GM21360 (cell line): ENCODE measurements around the gene TBC1D2B.

Source experiments
- ATAC-seq: cut with Tn5 transposase; IDR thresholded peaks from one replicate; pipeline ENCODE4 v1.9.1; 2021; ENCODE audit warnings: mild to moderate bottlenecking, moderate library complexity; ENCODE audit not compliant: unreplicated experiment

The TBC1D2B gene

DNA sequence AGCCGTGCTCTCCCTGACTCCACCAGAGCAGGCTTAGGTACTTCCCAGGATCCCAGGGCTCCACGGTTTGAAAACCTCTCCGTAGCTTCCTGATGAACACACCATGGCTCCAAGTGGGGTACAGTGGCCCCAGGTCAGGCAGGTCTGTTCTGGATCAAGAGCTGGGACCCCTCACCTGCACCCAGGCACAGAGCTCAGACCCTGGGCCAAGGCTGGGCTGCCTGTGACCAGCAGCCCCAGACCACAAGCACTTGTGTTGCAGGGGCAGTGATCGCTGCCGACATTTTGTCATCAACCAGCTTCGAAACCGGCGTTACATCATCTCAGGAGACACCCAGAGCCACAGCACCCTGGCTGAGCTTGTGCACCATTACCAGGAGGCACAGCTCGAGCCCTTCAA, 20.2 kb upstream of the TBC1D2B start:
- ATAC-seq = no peak

DNA sequence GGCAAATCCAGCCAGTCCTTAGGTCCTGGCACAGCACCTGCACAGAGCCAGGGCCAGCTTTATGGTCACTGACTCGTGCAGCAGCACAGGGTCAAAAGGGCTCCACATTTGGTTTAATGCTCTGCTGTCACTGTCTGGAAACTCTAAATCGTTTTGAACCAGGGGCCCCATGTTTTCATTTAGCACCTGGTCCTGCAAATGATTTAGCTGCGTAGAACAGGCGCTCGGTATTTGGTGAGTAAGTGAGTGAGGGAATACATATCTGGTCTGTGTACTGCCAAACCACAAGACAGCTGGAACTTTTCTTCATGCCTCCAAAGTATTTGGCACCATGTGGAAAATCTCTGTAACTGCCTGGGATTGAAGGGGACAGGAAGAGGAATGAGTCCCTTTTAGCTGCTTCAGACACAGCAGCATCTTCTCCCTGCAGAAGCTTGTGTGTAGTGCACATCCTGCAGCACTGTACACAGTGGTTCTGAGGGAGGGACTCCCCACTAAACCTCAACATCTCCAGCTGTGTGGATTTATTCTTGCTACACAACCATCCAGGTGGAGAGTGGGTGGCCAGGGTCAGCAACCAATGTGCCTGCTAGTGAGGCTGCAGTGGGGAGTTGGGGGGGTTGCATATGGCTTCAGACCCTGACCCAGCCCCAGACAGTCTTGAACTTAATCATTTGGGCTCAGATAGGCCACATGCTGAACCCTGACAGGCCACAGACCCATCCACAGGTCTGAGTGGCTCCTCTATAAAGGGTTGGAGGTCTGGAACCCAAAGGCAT, 15.9 kb upstream of the TBC1D2B start:
- no peak for ATAC-seq

DNA sequence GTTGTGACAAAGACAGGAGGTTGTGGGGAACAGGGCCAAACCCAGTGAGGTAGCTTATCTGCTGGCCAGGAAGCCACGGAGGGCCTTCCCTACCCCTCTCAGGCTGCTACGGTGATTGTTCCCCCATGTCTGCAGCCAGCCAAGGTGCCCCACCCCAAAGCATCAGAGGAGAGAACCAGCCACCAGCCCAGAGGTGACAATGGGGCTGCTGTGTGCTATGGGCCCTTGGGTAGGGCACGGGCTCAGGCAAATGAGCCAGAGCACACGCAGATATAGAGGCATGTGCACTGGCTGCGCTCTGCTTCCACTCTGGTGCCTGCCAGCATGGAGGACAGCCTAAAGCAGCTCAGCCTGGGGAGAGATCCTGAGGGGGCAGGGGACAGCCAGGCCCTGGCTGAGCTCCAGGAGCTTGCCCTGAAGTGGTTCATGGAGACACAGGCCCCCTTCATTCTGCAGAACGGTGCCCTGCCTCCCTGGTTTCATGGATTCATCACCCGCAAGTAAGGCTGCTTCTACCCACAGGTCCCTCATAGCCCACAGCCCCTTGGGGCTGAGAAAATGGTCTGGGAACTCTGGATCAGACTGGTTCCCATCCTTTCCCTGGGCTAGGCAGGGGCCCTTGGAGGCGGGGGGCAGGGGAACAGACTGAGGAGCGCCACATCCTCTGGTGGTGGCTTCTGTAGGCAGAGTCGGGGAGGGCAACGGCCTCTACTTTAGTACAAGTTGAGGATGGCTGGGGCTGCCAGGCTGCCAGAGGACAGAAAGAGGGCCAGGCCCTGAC, 14.9 kb upstream of the TBC1D2B start, which contains the start of gene SH2D7:
Gene SH2D7, plus strand, starts transcription at position 301 of the 781 bp plus-strand sequence. Its CDS starts 24 bp downstream, at position 325.
- no peak for ATAC-seq

DNA sequence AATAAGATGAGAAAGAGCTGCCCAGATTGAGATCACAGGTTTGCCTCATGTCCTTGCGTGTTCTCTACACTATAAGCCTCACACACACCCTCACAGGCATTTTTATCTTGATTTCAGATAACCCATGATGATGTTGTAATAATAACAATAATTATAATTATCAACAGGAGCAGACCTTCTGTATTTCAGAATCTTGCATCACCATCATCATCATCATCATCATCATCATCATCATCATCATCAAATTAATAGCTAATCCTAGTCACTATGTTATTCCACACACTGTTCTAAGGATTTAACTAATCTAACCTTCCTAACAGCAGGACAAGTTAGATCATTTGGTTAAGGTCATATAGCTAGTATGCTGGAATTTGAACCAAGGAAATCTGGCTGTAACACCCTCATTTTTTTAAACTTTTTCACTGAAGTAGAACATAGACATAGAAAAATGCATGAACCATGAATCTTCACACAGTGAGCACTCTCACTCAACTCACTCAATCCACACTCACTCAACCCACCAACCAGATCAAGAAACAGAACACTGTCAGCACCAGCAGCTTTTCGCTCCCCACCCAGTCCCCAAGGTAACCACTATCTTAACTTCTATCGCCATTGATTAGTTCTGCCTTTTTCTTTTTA, 13.0 kb upstream of the TBC1D2B start:
- no peak for ATAC-seq

DNA sequence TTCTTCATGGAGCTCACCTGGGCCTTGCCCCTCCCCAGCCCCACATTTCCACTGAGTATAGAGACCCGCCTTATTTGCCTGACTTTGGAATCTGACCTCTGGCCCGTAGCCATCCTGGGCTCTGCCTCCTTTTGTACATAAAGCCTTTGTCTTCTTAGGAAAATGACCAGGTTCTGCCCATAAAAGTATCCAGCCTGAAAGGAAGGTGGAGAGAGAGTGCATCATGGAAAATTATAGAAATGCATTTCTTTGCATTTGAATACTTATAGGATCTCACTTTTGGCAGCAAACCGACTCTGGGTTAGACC, 11.2 kb upstream of the TBC1D2B start:
- ATAC-seq = no peak

DNA sequence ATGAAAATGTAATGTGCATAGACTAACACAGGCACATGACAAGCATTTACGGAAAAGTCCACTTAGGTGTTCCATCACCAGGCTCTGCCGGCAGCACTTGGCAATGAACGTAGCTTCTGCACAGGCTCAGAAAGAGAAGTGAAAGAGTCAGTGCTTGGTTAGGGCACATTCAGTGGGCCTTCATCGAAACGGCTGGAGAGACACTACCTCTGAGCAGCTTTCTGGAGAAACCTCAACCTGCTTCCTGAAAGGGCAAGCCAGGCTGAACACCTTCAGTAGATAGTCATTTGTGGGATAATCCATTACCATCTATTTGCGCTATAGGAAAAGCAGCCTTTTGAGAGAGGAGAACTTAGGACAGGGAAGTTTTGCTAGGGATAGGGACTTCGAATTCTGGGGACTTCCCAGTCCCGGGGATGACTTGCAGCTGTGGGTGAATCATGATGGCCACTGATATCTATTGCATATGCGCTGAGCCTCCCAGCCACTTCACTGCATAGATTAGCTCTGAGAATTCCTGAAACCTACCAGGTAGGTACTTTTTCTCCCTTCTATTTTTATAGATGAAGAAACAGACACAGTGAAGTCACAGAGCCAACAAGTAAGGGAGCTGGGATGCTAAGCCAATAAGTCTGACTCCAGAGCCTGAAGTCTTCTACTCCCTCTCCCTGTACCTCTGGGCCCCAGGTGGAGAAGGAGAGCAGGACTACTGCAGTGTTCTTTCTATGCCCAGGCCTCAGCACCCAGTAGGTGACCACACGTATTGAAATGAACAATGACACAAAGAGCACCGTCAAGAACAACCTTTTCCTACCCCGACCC, 10.7 kb upstream of the TBC1D2B start:
- ATAC-seq = peak; percentile 62

DNA sequence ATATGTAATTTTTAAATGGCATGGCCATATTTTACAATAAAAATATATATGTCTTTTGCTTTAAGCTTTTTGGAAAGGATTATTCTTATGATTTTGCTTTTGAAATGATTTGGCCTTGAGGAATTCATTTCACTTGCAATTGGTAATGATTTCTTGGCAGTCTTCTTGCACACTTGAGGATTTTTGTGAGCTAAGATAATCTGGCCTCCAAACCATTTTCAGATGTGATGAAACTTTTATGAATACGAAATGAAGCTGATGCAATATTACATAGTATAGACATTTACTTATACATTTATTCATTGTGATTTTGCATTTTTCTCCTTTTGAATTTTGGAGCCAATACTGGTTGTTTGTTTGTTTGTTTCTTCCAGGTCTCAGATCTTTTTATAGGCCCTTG, 8.4 kb upstream of the TBC1D2B start:
- ATAC-seq = no peak

DNA sequence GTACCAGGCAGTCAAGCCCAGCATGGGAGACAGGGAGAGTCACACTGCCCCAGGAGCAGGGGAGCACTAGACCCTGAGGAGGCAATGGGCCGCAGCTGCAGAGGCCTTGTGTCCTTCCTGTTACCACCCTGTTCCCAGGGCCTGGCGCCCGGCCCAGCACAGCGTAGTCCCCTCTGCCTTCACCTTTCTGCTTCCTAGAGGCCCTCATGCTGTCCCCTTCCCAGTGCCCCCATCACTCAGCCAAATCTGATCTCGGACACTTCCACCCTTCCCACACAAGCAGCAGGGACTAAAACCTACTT, 6.9 kb upstream of the TBC1D2B start:
- no peak for ATAC-seq

DNA sequence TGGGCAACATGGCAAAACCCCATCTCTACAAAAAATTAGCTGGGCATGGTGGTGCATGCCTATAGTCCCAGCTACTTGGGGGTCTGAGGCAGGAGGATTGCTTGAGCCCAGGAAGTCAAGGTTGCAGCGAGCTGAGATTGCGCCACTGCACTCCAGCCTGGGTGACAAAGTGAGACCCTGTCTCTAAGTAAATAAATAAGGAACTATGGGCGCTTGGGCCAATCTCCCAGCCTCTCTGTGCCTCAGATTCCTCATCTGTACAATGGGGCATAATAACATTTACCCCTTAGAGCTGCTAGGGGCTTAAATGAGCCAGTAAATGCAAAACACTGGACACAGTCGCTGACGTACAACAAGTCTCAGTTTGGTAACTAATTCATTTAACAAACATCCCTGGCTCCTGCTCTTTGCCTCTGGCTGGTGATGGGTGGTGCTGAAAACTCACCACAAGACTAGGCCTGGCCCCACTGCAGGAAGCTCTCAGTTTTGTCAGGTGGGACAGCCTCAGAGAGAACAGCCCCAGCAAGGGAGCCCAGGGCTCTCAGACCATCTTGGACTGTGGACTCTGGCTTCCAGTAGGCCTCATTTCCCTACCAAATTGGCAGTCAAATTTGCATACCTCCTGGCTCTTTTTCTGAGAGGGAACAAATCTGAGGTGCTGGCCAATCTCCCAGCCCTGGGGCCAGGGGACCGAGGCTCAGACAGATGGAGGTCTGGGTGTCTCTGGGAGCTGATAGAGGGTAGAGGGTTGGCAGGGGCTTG, 6.4 kb upstream of the TBC1D2B start:
- ATAC-seq = no peak

DNA sequence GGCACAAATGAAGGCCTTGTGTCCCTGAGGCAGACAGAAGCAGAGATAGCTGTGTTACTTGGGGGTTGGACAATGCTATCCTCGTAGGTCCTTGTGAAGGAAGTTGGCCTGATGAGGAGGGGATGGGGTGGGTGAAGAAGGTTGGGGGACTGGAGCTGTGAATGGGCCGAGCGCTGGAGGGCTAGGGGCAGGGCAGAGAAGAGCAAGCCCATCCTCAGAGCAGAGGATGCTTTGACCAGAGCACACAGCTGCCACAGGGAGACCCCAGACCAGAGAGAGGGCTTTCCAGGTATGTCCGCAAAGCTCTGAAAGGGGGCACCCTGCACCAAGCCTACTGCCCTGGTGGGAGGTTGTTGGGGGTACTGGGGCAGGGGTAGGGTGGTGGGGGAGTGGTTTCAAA, 5.7 kb upstream of the TBC1D2B start:
- no peak for ATAC-seq

DNA sequence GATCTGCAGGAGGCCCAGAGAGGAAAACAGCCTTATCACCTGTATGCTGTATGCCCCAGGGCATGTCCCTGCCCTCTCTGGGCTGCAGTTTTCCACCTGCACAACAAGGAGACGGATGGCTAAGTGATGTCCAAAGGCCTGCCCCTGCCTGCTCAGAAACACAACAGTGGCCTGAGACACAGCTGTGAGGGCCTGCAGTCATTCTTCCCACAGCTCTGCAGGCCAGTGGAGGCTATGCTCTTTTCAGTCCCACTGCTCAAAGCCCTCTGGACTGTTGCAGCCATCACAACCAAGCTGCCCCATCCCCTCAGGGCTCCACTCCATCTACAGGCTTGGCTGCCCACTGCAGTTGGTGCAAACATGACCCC, 5.2 kb upstream of the TBC1D2B start:
- no peak for ATAC-seq

DNA sequence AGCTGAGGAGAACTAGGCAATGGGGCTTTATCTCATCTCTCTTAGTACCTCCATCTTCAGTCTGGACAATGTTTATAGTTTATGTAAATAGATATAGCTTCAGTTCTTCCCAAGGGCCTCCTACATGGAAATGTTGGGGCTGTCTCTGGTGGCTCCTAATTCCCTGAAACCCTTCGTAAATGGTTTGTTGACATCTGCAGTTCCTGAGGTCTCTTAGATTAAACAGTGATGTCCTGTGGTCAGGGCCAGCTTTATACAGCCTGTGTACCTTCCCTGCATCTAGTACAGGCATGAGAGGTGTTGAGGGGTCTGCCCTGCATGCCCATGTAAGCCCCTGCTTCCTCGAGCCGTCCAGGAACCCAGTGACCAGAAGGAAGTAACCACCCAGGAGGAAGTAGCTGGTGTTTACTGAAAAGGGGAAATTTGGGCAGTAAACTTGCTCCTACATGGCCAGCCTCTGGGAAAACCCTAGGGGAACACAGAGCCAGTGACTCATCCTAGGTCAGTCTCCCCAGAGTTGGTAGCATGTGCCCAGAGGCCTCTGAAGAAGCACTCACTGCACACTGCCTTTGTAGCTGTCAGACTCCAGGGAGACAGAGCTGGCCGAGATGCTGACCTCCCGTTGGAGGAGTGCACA, 4.7 kb upstream of the TBC1D2B start:
- no peak for ATAC-seq

DNA sequence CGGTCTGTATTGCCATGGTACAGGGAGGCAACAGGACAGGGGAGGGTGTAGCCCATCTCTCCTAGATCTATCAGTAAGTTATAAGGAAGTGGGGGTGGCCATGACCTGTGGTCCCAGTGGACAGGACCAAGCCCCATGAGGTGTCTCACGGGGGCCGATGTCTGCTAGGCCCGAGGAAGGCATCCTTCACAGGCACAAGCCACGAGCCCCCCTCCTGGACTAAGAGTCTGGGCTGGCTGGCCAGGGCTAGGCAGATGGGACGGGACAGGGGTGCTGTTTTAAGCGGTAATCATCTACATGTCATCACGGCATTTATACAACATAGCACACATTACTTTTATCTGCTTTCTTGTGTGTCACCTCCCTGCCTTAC, 2.6 kb upstream of the TBC1D2B start:
- no peak for ATAC-seq

DNA sequence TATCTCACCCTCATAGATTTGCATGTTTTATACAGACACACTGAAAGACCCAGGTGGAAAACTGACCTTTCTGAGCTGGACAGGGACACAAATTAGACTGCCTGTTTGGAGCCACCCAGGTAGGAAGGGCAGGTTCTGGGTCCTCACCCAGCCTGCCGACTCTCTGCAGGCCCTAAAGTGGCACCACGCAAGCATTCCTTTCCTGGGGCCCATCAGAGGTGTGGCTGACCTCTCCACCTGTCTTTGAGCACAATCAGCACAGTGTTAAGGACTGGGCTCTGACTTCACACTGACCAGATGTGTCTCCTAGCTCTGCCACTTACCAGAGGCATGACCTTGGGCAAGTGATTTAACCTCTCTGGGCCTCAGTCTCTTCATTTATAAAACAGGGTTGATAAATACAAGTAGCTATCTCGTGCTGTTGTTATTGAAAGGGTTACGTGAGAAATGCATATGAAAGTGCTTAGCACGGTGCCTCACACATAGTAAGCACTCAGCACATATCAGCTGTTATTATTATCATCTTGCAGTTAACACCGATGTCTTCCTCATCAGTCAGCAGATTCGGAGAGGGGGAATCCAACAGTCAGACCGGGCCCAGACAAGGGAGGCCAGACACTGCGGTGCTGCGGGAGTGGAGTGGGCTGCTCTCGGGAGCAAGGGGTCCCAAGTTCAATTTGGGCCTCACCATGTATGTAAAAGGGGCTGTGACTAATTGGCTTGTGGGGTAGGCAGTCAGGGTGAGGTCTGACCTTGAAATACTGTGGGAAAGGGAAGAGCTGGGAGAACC, 2.0 kb upstream of the TBC1D2B start:
- ATAC-seq = no peak

DNA sequence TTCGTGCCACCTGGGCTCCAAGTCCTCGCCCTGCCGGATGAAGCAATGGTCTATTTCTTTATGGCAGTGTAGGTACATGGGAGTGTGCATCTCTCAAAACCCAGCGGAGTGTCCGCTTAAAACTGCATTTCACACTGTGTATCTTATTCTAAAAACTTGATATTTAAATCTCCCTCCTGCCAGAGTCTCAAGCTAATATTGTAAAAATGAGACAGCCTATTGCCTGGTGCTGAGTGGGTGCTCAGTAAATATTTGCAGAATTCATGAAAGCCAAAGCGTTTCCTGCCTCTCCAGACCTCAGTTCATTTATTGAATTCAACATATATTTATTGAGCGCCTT, 330 bp upstream of the TBC1D2B start:
- ATAC-seq = peak; percentile 18

DNA sequence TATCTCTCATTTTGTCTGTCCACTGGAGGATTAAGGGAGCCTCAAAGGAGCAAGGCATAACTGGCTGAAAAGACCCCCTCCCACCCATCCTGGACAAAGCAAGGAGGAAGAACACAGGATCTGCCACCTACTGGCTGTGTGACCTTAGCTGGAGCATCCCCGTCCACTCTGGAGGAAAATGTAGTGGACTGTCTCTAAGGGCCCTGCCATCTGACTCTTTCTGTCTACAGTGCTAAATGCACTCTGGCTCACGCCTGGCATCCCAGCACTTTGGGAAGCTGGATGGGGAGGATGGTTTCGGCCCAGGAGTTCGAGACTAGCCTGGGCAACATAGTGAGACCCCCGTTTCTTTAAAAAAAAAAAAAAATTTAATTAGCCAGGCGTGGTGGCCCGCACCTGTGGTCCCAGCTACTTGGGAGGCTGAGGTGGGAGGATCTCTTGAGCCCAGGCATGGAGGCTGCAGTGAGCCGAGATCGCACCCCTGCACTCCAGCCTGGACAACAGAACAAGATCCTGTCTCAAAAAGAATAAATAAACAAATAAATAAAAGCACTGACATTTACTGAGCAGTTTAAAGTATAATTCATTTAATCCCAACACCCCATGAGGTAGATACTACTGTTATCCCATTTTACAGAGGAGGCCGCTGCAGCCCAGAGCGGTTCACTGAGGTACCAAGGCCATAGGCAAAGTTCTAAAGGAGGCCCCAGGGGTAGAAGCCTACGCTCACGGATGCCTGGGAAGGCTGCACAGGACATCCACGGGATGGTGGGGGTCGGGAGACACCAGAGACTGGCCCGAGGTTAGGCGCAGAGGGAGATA, 1.1 kb downstream of the TBC1D2B start:
- ATAC-seq = no peak

DNA sequence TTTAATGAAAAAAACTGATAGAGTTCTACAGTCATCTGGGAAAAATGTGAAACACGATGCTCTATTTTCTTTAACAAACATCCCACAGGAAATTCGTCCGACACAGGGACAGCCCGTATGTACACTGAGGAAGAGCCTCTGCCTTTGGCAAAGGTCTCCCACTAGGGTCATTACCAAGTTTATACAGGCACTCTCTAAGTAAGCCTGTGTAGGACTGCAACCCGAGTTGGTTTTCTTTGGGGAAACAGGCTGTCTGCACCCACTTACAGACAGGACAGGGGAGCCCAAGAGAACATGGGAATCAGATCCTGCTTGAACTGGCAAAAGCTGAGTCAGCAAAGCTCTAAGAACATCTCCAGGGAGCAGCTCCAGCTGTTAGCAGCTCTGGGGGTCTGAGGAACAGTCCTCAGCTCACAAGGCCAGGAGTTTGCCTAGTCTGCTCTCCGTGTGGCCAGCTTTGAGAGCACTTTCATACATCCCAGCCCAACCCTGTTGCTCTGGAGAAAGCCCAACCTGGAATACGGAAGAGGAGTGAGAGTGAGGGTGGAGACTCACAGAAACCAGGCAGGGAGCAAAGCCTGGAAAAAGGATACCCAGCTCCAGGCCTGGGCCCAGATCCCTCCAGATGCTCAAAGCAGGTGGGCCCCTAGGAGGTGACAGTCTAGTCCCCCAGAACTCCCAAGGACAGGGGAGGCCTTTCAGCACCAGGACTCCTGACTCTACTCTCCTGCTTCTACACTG, 1.9 kb downstream of the TBC1D2B start:
- no peak for ATAC-seq
